Endothelial cell of umbilical vein (primary cell): ENCODE measurements around the gene GOLGA6A.
"Not testable (repeated sequence)": the region's sequence is repeated elsewhere in the genome, so short reads cannot be mapped to it uniquely, and the experiment has no call there.

Source experiments
- CTCF ChIP-seq, 2 donors: IDR thresholded peaks; 1 replicate in 1 of 2; 2 replicates in 1 of 2; pipeline ENCODE4 v1.5.1; 2011; ENCODE audit warnings: low read length in 2 of 2, mild to moderate bottlenecking in 2 of 2, moderate library complexity in 2 of 2, control low read depth in 1 of 2, inconsistent platforms in 1 of 2, low read depth in 1 of 2; ENCODE audit not compliant: insufficient read depth in 1 of 2; ENCODE audit errors: extremely low read depth in 1 of 2
- EZH2 ChIP-seq: IDR thresholded peaks from 2 replicates; pipeline ENCODE4 v1.6.1; 2012; ENCODE audit warnings: borderline replicate concordance, low read depth, mild to moderate bottlenecking, moderate library complexity, low read length, inconsistent platforms; ENCODE audit not compliant: severe bottlenecking

GRCh38 chr15:74071645-74072044 lies 10.7 kb downstream of the GOLGA6A start:
- TF ChIP-seq EZH2; CTCF (IDR thresholded peaks at IDR 0.05; ENCODE audit: extremely low read depth in 1 of 2, insufficient read depth in 1 of 2, low read depth in 1 of 2, low read length in 2 of 2): not testable (repeated sequence)
